Esophagus squamous epithelium (tissue), 5 donors: ENCODE results near the gene TMEM140. TPM values are rescaled to one million over a fixed set of nuclear protein-coding genes. Genes with fewer than 3 reads are reported as not detected.
A peak's percentile ranks its signal among the peaks of the same experiment; 100 is the strongest.

Experiments used
- DNase-seq: peaks from one replicate; lab custom pipeline; 2025; lab: John Stamatoyannopoulos, UW
- H3K27ac ChIP-seq, 4 donors: fragments of 200-600 bp; sonication (generic); one replicate each; pipeline ENCODE4 v1.5.1; 2016 to 2019; ENCODE audit warnings: mild to moderate bottlenecking in 1 of 4
- H3K27me3 ChIP-seq, 4 donors: fragments of 200-600 bp; sonication (generic); 1 replicate in 3 of 4; 2 replicates in 1 of 4; pipeline versions ENCODE4 v1.5.1 to v1.6.0; 2017 to 2021; ENCODE audit warnings: antibody characterized with exemption in 1 of 4
- H3K36me3 ChIP-seq, 3 donors: fragments of 200-600 bp; sonication (generic); one replicate each; pipeline ENCODE4 v1.5.1; 2016 to 2019
- H3K4me1 ChIP-seq, 3 donors: fragments of 200-600 bp; sonication (generic); one replicate each; pipeline ENCODE4 v1.5.1; 2017 to 2019
- H3K4me3 ChIP-seq, 4 donors: fragments of 200-600 bp; sonication (generic); 1 replicate in 3 of 4; 2 replicates in 1 of 4; pipeline ENCODE4 v1.5.1; 2016 to 2019; ENCODE audit warnings: mild to moderate bottlenecking in 2 of 4, moderate library complexity in 1 of 4
- H3K9me3 ChIP-seq, 3 donors: fragments of 200-600 bp; sonication (generic); one replicate each; pipeline ENCODE4 v1.5.1; 2016 to 2019
- CTCF ChIP-seq, 6 experiments: fragments of 450-650 bp in 4 of 6; fragments of 200-600 bp in 2 of 6; sonication (generic) in 2 of 6; IDR thresholded peaks; one replicate each; pipeline ENCODE4 v1.5.1; 2016 to 2019; ENCODE audit warnings: antibody characterized with exemption in 6 of 6, mild to moderate bottlenecking in 4 of 6, moderate library complexity in 4 of 6
- POLR2A ChIP-seq, 4 donors: fragments of 450-650 bp; IDR thresholded peaks; one replicate each; pipeline ENCODE4 v1.6.1; 2017; ENCODE audit warnings: antibody characterized with exemption in 4 of 4, mild to moderate bottlenecking in 4 of 4, moderate library complexity in 3 of 4
- WGBS, 2 donors: methylation state at CpG; one replicate each; pipeline ENCODE4 v1.1.5; 2018; 5-methylcytosine and 5-hydroxymethylcytosine counted together
- intact Hi-C: fragments of 100-400 bp; cut with DNase I; formaldehyde crosslinking; loops from one replicate; pipeline ENCODE4 v1.15.0; 2022
- total RNA-seq, 4 donors: library from RNA; depleted of rRNA; stranded (reverse); fragments of >200 nt; gene quantifications; one replicate each; pipeline ENCODE4 v1.1.0, GENCODE V29; 2016
- donor health status: DM: yes; HTN: yes; CAD: no.

TMEM140 gene
- total RNA-seq, 4 donors from 2014 or later, result 0.57 to 9.5 (median 5.2) TPM

DNA sequence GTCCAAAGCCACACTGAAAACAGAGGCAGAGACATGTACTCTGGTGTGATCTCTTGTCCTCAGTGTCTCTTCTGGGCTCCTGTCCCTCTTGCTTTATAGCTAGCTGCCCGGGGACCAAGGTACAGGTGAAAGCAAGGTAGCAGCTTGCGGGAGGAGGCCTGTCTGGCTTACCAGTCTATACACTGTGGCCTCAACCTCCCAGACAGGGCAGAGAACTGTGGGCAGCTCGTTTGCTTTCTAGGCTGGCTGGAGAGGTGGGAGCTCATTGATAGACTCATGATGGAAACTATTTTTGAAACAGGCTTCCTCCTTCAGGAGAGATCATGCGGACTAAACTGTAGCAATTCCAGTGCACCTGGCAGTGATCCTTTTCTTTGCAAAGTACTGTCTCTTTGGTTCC, 18.0 kb downstream of the TMEM140 start:
- H3K27me3 ChIP-seq, result no peaks in the 10 kb centered on the region
- H3K27ac ChIP-seq, result peak overlapping the region in 3 of 4 donors; percentile 95 to 99 (median 97)
- H3K4me3 ChIP-seq, result no peak overlapping the region
- no peaks in the 10 kb centered on the region for H3K9me3 ChIP-seq
- intact Hi-C loops, result loop anchor here (10.0 kb wide), 2 partner anchors 181 to 481 kb away; partner anchors contain the start of gene AGBL3
- peaks cover 26 to 69% (median 27%) of the 10 kb centered on the region in 3 donors for H3K36me3 ChIP-seq
- no peak for DNase-seq
- H3K4me1 ChIP-seq, result peaks cover 15 to 68% (median 44%) of the 10 kb centered on the region in 3 donors
- 60 to 78% methylated on average over 2 to 3 of the region's 4 CpGs for WGBS, 2 donors
- TF ChIP-seq CTCF (IDR thresholded peaks at IDR 0.05) (no peak), POLR2A (IDR thresholded peaks at IDR 0.05) (no peak)

DNA sequence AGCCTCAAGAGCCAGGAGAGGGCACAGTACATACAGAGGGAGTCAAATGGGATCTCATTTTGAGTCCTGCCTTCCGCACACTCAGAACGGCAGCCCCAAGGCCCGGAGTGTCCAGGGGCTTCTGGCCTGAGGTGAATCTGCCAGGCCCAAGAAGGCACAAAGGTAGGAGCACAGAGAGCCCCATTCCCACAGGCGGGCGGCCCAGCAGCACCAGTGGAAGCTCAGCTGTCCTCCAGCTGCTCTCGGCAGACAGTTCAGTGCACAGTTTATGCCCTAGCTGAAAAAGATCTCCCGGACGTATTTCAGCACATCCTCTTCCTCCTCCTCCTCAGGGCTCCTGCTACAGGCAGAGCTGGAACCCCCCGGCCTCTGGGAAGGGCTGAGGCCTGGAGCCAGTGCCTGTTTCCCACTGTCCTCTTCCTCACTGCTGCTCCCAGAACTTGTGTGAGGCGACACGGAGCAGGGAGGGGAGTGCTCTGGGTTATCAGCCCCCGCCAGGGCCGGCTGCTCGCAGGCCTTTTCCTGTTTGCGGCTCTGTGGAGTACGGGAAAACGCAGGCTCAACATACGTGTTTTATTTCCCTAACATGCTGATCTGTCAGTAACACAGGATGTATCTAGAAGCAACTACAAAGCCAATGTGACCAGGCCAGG, 18.6 kb downstream of the TMEM140 start:
- Histone ChIP-seq H3K4me1 (peaks cover 17 to 70% (median 46%) of the 10 kb centered on the region in 3 donors), H3K27ac (peak overlapping the region in 3 of 4 donors; percentile 95 to 99 (median 97)), H3K9me3 (no peaks in the 10 kb centered on the region), H3K27me3 (no peaks in the 10 kb centered on the region), H3K4me3 (no peak overlapping the region), H3K36me3 (peaks cover 26 to 69% (median 27%) of the 10 kb centered on the region in 3 donors)
- 75 to 94% methylated on average over 5 to 6 of the region's 18 CpGs for WGBS, 2 donors
- TF ChIP-seq CTCF (IDR thresholded peaks at IDR 0.05), result no peak
- no peak for TF ChIP-seq POLR2A (IDR thresholded peaks at IDR 0.05)
- DNase-seq, result no peak
- intact Hi-C loops, result loop anchor here (10.0 kb wide), 2 partner anchors 182 to 482 kb away; partner anchors contain the start of gene AGBL3

DNA sequence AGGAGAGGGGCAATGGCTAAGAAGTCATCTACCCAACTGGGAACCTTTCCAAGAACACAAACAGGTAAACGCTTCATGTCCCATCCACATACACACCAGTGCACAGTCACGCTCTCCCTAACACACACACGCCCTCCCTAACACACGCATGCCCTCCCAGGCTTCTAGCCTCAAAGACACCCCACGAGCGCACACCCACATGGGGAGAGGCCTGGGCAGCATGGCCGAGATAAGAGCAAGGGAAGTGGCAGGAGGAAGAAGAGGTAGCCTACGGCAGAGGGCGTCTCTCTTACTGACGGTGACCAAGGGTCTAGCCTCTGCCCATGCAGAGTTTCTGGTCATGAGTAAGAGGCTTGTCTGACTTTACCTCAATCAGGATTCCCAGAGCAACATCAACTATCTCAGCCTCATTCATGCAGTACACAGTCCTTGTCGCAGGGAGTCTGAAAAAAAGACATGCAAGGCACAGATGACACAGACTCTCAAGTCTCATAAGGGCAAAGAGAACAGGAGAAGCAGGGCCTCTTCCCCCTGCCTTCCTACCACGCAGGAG, 19.6 kb downstream of the TMEM140 start:
- no peaks in the 10 kb centered on the region for H3K9me3 ChIP-seq
- peak overlapping the region in 3 of 4 donors; percentile 95 to 99 (median 97) for H3K27ac ChIP-seq
- no peak for TF ChIP-seq POLR2A (IDR thresholded peaks at IDR 0.05)
- no peak for TF ChIP-seq CTCF (IDR thresholded peaks at IDR 0.05)
- no peaks in the 10 kb centered on the region for H3K27me3 ChIP-seq
- intact Hi-C loops, result loop anchor here (10.0 kb wide), 2 partner anchors 183 to 483 kb away; partner anchors contain the start of gene AGBL3
- no peak overlapping the region for H3K4me3 ChIP-seq
- WGBS, 2 donors, result 67 to 77% methylated on average over 6 to 12 of the region's 12 CpGs
- DNase-seq, result no peak
- peaks cover 23 to 71% (median 51%) of the 10 kb centered on the region in 3 donors for H3K4me1 ChIP-seq
- H3K36me3 ChIP-seq, result peaks cover 26 to 59% (median 27%) of the 10 kb centered on the region in 3 donors

DNA sequence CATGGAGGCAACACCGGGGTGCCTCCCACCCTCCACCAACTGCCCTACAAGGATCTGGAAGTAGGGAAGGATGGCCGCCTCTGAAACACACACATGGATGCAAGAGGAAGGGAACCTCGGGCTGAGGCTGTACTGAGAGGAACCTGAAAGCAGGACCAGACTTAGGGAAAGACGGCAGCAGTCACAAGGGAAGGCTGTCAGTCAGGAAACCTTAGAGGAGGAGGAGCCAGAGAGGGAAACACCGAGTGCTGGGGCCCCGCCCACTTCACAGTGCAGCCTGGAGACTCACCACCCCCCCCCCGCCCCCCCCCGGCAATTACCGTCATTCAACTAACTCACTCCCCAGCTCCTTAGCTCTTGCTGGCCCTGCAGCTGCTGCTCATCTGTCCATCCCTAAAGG, 20.1 kb downstream of the TMEM140 start:
- peak overlapping the region in 1 of 4 donors; percentile 12 for H3K4me3 ChIP-seq
- peaks cover 26 to 58% (median 27%) of the 10 kb centered on the region in 3 donors for H3K36me3 ChIP-seq
- no peaks in the 10 kb centered on the region for H3K9me3 ChIP-seq
- intact Hi-C loops, result loop anchor here (10.0 kb wide), 2 partner anchors 183 to 483 kb away; partner anchors contain the start of gene AGBL3
- 72 to 75% methylated on average over 2 to 4 of the region's 9 CpGs for WGBS, 2 donors
- peak overlapping the region; percentile 95 to 99 (median 97) for H3K27ac ChIP-seq
- DNase-seq, result no peak
- H3K27me3 ChIP-seq, result no peaks in the 10 kb centered on the region
- peaks cover 23 to 75% (median 52%) of the 10 kb centered on the region in 3 donors for H3K4me1 ChIP-seq
- no peak for TF ChIP-seq CTCF (IDR thresholded peaks at IDR 0.05)
- no peak for TF ChIP-seq POLR2A (IDR thresholded peaks at IDR 0.05)
